Caco-2 (cell line): ENCODE data around the gene TNNT1. TPM values are rescaled to one million over a fixed set of nuclear protein-coding genes. Genes with fewer than 3 reads are reported as not detected.
A peak's percentile ranks its signal among the peaks of the same experiment; 100 is the strongest.
"Not testable (repeated sequence)": the region's sequence is repeated elsewhere in the genome, so short reads cannot be mapped to it uniquely, and the experiment has no call there.

Experiments used
- BruUV-seq: library from RNA; stranded (reverse); fragments of 400-500 nt; replicated peaks from 2 replicates; lab custom pipeline; 2021; lab: Mats Ljungman, UMichigan
- CTCF ChIA-PET: fragments of 300-600 bp; sonication (Branson Sonifier 250); formaldehyde crosslinking; loops from one replicate; lab custom pipeline; 2022; ENCODE audit warnings: antibody characterized with exemption; lab: Charles Lee
- POLR2A ChIA-PET: fragments of 300-600 bp; sonication (Branson Sonifier 250); formaldehyde crosslinking; loops from one replicate; lab custom pipeline; 2022; ENCODE audit warnings: antibody characterized with exemption; lab: Charles Lee
- DNase-seq, 2 experiments: peaks; one replicate each; pipeline versions ENCODE4 v3.0.0 to v3.0.0-alpha.2; 2020 to 2022
- H3K27me3 ChIP-seq: replicated peaks from 2 replicates; pipeline ENCODE4 v1.6.0; 2011; ENCODE audit warnings: low read length; ENCODE audit not compliant: control insufficient read depth, insufficient read depth
- H3K36me3 ChIP-seq: 2 replicates; pipeline ENCODE4 v1.5.1; 2011; ENCODE audit warnings: low read length; ENCODE audit not compliant: control insufficient read depth, insufficient read depth
- H3K4me1 ChIP-seq: fragments of 250-450 bp; sonication (Bioruptor Pico); 2 replicates; pipeline ENCODE4 v1.5.1; 2020; ENCODE audit warnings: mild to moderate bottlenecking
- H3K4me3 ChIP-seq: 2 replicates; pipeline ENCODE4 v1.5.1; 2011; ENCODE audit warnings: low read depth, mild to moderate bottlenecking, control low read depth, low read length
- H3K9me3 ChIP-seq: fragments of 250-450 bp; sonication (Bioruptor Pico); 2 replicates; pipeline ENCODE4 v1.5.1; 2020; ENCODE audit warnings: mild to moderate bottlenecking, moderate library complexity
- H3K27ac Mint-ChIP-seq: one replicate; pipeline ENCODE4 v1.8.0; 2022; ENCODE audit warnings: mixed read lengths; ENCODE audit not compliant: unreplicated experiment
- H3K27me3 Mint-ChIP-seq: one replicate; pipeline ENCODE4 v1.8.0; 2022; ENCODE audit warnings: mixed read lengths; ENCODE audit not compliant: insufficient read depth, unreplicated experiment
- H3K36me3 Mint-ChIP-seq: one replicate; pipeline ENCODE4 v1.8.0; 2022; ENCODE audit warnings: mild to moderate bottlenecking, mixed read lengths; ENCODE audit not compliant: insufficient read depth, unreplicated experiment
- H3K4me1 Mint-ChIP-seq: one replicate; pipeline ENCODE4 v1.8.0; 2022; ENCODE audit warnings: low read depth, mixed read lengths; ENCODE audit not compliant: unreplicated experiment
- H3K4me3 Mint-ChIP-seq: one replicate; pipeline ENCODE4 v1.8.0; 2022; ENCODE audit warnings: mild to moderate bottlenecking, moderate library complexity, mixed read lengths; ENCODE audit not compliant: unreplicated experiment
- H3K9me3 Mint-ChIP-seq: one replicate; pipeline ENCODE4 v1.8.0; 2022; ENCODE audit warnings: mixed read lengths; ENCODE audit not compliant: unreplicated experiment
- CTCF ChIP-seq, 2 experiments: fragments of 200-600 bp in 1 of 2; IDR thresholded peaks; 1 replicate in 1 of 2; 2 replicates in 1 of 2; pipeline versions ENCODE4 v1.5.1 to v1.8.0; 2011 to 2022; ENCODE audit warnings: antibody characterized with exemption in 1 of 2, control low read depth in 1 of 2, inconsistent platforms in 1 of 2, low read depth in 1 of 2, low read length in 1 of 2, mild to moderate bottlenecking in 1 of 2, moderate library complexity in 1 of 2; ENCODE audit not compliant: insufficient read depth in 1 of 2, severe bottlenecking in 1 of 2, unreplicated experiment in 1 of 2
- intact Hi-C: fragments of 100-400 bp; cut with micrococcal nuclease; formaldehyde crosslinking; loops from one replicate; pipeline ENCODE4 v1.10.0; 2022; ENCODE audit not compliant: unreplicated experiment
- total RNA-seq: library from RNA; stranded (reverse); gene quantifications from 2 replicates; pipeline ENCODE4 v1.2.3, GENCODE V29; 2022

The TNNT1 gene
- total RNA-seq, 1 experiment from 2014 or later: 18.0 TPM

GRCh38 chr19:55173714-55174409 lies 24.9 kb upstream of the TNNT1 start:
- no peak for TF ChIP-seq CTCF (IDR thresholded peaks at IDR 0.05; ENCODE audit: insufficient read depth in 1 of 2, low read depth in 1 of 2, low read length in 1 of 2, severe bottlenecking in 1 of 2, unreplicated experiment in 1 of 2)
- ChIA-PET POLR2A (no interaction called here), CTCF (interaction anchor here (0.6 kb wide), 2 partner anchors 13 to 288 kb away, joined by 3 to 5 read pairs; partner anchors contain the start of gene ISOC2)
- Mint-ChIP-seq H3K4me3 (peak overlapping the region; percentile 76), H3K9me3 (no peaks in the 10 kb centered on the region), H3K27ac (no peak overlapping the region), H3K27me3 (peaks cover 37% of the 10 kb centered on the region), H3K36me3 (no peaks in the 10 kb centered on the region), H3K4me1 (peaks cover 14% of the 10 kb centered on the region)
- Histone ChIP-seq H3K9me3 (no peaks in the 10 kb centered on the region), H3K4me3 (peak overlapping the region; percentile 37), H3K4me1 (peaks cover 1% of the 10 kb centered on the region; the same call in 1 of the 2 replicates), H3K36me3 (no peaks in the 10 kb centered on the region), H3K27me3 (no peaks in the 10 kb centered on the region)
- peak; percentile 83 to 87 for DNase-seq
- intact Hi-C loops: loop anchor here (5.0 kb wide), 1 partner anchor 33 kb away; the partner anchor contains the start of gene PTPRH
- no TSS peak for BruUV-seq

- Histone ChIP-seq H3K4me3 (peak overlapping the region; percentile 37), H3K9me3 (no peaks in the 10 kb centered on the region), H3K27me3 (no peaks in the 10 kb centered on the region), H3K36me3 (no peaks in the 10 kb centered on the region), H3K4me1 (no peaks in the 10 kb centered on the region)
- Mint-ChIP-seq H3K27ac (no peak overlapping the region), H3K9me3 (no peaks in the 10 kb centered on the region), H3K4me1 (peaks cover 8% of the 10 kb centered on the region), H3K36me3 (no peaks in the 10 kb centered on the region), H3K27me3 (peaks cover 31% of the 10 kb centered on the region), H3K4me3 (peak overlapping the region; percentile 76)
- intact Hi-C loops: loop anchor here (5.0 kb wide), 1 partner anchor 34 kb away; the partner anchor contains the start of gene PTPRH
- no TSS peak for BruUV-seq
- DNase-seq: no peak
- no peak for TF ChIP-seq CTCF (IDR thresholded peaks at IDR 0.05; ENCODE audit: insufficient read depth in 1 of 2, low read depth in 1 of 2, low read length in 1 of 2, severe bottlenecking in 1 of 2, unreplicated experiment in 1 of 2)
- ChIA-PET POLR2A (no interaction called here), CTCF (interaction anchor here (0.6 kb wide), 1 partner anchor 288 kb away, joined by 5 read pairs; the partner anchor contains the start of gene ISOC2)
These were observed 24.2 kb upstream of the TNNT1 start for GRCh38 chr19:55173186-55173713.

GRCh38 chr19:55172741-55173140 lies 23.7 kb upstream of the TNNT1 start:
- H3K9me3 ChIP-seq: no peaks in the 10 kb centered on the region
- CTCF ChIA-PET: no interaction called here
- TF ChIP-seq CTCF (IDR thresholded peaks at IDR 0.05; ENCODE audit: insufficient read depth in 1 of 2, low read depth in 1 of 2, low read length in 1 of 2, severe bottlenecking in 1 of 2, unreplicated experiment in 1 of 2): no peak
- H3K36me3 Mint-ChIP-seq: no peaks in the 10 kb centered on the region
- H3K27me3 ChIP-seq: no peaks in the 10 kb centered on the region
- H3K4me3 ChIP-seq: no peak overlapping the region
- intact Hi-C loops: loop anchor here (5.0 kb wide), 1 partner anchor 35 kb away; the partner anchor contains the start of gene PTPRH
- H3K36me3 ChIP-seq: no peaks in the 10 kb centered on the region
- peak overlapping the region; percentile 76 for H3K4me3 Mint-ChIP-seq
- POLR2A ChIA-PET: no interaction called here
- DNase-seq: no peak
- H3K27me3 Mint-ChIP-seq: peaks cover 29% of the 10 kb centered on the region
- H3K4me1 ChIP-seq: no peaks in the 10 kb centered on the region
- no peak overlapping the region for H3K27ac Mint-ChIP-seq
- peaks cover 8% of the 10 kb centered on the region for H3K4me1 Mint-ChIP-seq
- H3K9me3 Mint-ChIP-seq: no peaks in the 10 kb centered on the region
- BruUV-seq: no TSS peak

- H3K4me1 Mint-ChIP-seq, H3K27ac Mint-ChIP-seq, DNase-seq, H3K4me3 ChIP-seq, H3K36me3 ChIP-seq, H3K4me1 ChIP-seq, H3K27me3 ChIP-seq, H3K36me3 Mint-ChIP-seq, POLR2A ChIA-PET, BruUV-seq, H3K9me3 Mint-ChIP-seq, H3K9me3 ChIP-seq: not testable (repeated sequence)
- intact Hi-C loops: loop anchor here (5.0 kb wide), 1 partner anchor 35 kb away; the partner anchor contains the start of gene PTPRH
- CTCF ChIA-PET: interaction anchor here (1.3 kb wide), 1 partner anchor 12 kb away, joined by 3 read pairs; no protein-coding TSS in a partner anchor
- peaks cover 29% of the 10 kb centered on the region for H3K27me3 Mint-ChIP-seq
- H3K4me3 Mint-ChIP-seq: peak overlapping the region; percentile 76
These were observed 23.3 kb upstream of the TNNT1 start for GRCh38 chr19:55172318-55172717.
